HG03442 (cell line): Measurements from ENCODE around the gene NPTXR.
"Not testable (repeated sequence)": the region's sequence is repeated elsewhere in the genome, so short reads cannot be mapped to it uniquely, and the experiment has no call there.

Experiments used
- ATAC-seq: cut with Tn5 transposase; IDR thresholded peaks from one replicate; pipeline ENCODE4 v1.9.1; 2021; ENCODE audit warnings: mild to moderate bottlenecking, moderate library complexity; ENCODE audit not compliant: unreplicated experiment

Gene NPTXR

GRCh38 chr22:38868886-38869381, 25.1 kb upstream of the NPTXR start:
- ATAC-seq = no peak

DNA sequence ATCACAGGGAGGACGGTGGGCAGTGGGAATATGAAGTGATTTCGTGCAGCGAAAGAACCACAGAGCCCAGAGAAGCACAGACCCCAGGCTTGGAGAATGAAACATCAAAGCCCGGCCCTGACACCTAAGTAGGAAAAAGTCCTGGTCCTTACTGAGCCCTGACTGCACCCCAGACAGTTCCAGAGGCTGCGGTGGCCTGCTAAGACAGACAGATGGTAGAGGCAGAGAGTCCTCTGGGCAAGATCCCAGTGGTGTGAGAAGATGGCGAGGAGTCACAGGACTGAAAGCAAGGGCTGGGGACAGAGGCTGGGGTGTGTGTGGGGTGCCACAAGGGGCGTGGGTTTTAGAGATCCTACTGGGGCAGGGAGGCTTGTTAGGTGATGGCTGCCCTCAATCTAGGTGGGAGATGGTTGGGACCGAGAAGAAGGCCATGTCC, 24.5 kb upstream of the NPTXR start:
- ATAC-seq = no peak

- no peak for ATAC-seq
Observed at GRCh38 chr22:38867471-38868285, 23.9 kb upstream of the NPTXR start.

- ATAC-seq = no peak
Observed at GRCh38 chr22:38867124-38867455, 23.3 kb upstream of the NPTXR start.

- no peak for ATAC-seq
Observed at GRCh38 chr22:38866399-38867123, 22.7 kb upstream of the NPTXR start.

GRCh38 chr22:38866024-38866398, 22.2 kb upstream of the NPTXR start:
- ATAC-seq = no peak

DNA sequence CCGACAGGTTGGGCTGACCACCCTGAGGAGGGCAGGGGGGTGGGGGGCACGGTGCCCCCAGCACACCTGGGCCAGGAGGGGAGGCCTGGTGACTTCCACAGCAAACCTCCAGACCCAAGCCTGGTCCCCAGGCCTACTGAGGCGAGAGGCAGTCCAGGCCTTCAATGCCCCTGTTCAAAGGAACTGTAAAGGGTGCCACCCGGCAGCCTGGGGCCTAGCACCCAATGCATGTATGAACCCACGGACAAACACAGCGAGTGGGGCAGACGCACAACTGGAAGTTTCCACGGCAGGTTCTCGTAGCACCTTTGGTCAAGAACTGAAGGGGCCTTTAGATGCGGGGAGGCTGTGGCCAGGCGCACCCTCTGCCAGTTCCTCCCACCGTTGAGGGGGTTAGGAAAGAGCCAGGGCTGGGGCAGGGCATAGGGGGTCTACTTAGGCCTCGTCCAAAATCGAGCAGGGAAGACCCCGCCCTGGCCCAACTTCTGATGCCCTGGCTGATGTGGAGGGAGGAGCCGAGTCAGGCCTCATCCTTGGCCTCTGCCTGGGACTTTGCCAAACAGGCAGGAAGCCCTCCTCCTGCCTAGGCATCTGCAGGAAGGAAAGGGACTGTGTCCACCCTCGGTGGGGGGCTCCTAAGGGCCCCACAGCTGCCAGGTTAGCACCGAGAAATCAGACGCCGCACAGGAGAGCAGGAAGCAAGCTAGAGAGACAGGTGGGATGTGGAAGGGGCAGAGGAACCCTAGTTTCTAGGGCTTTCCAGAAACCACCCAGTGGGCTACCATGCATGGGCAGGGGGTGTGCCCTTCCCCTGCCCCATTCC, 21.6 kb upstream of the NPTXR start:
- no peak for ATAC-seq

- no peak for ATAC-seq
Observed at GRCh38 chr22:38864361-38865191, 20.7 kb upstream of the NPTXR start.

- no peak for ATAC-seq
Observed at GRCh38 chr22:38863531-38864131, 19.8 kb upstream of the NPTXR start.

GRCh38 chr22:38862375-38863329, 18.8 kb upstream of the NPTXR start:
- no peak for ATAC-seq

- no peak for ATAC-seq
Observed at GRCh38 chr22:38861927-38862326, 18.1 kb upstream of the NPTXR start.

DNA sequence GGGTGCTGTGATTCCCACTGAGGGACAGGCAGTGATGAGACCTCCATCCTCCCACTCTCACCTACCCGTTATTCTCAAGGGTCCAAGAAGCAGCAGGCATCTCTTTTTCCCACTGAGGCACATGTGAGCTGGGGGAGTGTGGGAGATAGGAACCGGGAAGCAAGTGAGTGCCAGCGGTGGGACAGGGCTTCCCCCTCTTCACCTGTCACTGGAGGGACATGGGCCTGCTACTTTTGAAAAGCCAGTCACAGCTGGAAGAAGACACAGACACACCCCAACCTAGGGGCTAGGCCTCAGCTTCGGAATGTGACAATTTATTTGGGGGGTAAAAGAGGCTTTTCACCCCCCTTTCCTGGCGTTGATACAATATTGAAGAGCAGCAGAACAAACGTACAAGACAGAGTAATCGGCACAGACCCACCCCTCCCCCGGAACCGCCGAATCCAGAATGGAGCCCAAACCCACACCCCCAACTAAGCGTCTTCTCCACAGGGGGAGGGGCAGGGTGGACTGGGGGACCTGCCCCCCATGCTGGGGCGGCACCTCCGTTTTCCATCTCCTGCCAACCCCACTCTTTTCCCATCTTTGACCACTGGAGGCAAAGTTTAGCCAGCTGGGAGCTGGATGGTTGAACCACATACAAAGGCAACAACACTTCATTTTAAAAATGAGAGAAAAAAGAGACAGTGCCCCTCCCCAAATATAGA, 17.5 kb upstream of the NPTXR start:
- ATAC-seq = no peak

GRCh38 chr22:38860283-38861169, 16.7 kb upstream of the NPTXR start:
- ATAC-seq = no peak

- ATAC-seq = no peak
Observed at GRCh38 chr22:38859581-38860282, 15.9 kb upstream of the NPTXR start.

GRCh38 chr22:38858492-38858891, 14.7 kb upstream of the NPTXR start:
- ATAC-seq = no peak

- ATAC-seq = not testable (repeated sequence)
Observed at GRCh38 chr22:38854476-38854875, 10.6 kb upstream of the NPTXR start.

GRCh38 chr22:38853883-38854282, 10.1 kb upstream of the NPTXR start:
- not testable (repeated sequence) for ATAC-seq
